HG02884 (cell line): ENCODE results near the gene ABCC6.
"Not testable (repeated sequence)": the region's sequence is repeated elsewhere in the genome, so short reads cannot be mapped to it uniquely, and the experiment has no call there.

Source experiments
- ATAC-seq: cut with Tn5 transposase; IDR thresholded peaks from one replicate; pipeline ENCODE4 v1.9.1; 2021; ENCODE audit warnings: mild to moderate bottlenecking, moderate library complexity; ENCODE audit not compliant: unreplicated experiment

The ABCC6 gene

GRCh38 chr16:16190966-16191365, 32.3 kb downstream of the ABCC6 start:
- ATAC-seq: not testable (repeated sequence)

GRCh38 chr16:16190546-16190945, 32.7 kb downstream of the ABCC6 start:
- ATAC-seq: no peak

GRCh38 chr16:16189842-16190241, 33.5 kb downstream of the ABCC6 start:
- ATAC-seq: no peak

DNA sequence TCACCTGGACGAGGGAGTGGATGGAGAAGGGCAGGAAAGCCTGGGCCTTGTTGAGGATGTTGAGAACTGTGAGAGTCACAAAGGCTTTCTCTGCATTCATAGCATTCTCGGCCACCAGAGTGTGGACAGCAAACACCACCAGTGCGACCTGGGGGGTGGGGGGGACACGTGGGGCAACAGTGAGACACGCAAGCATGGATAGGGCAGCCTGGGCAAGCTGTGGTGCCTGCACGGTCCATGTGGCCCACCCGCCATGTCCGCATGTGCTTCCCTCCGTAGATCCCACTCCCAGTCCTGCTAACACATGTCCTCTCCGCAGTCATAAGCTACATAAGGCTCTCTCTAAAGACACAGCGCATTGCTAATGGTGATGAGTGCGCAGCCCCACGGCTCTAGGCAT, 34.5 kb downstream of the ABCC6 start:
- ATAC-seq: no peak

GRCh38 chr16:16186820-16187219, 36.5 kb downstream of the ABCC6 start:
- no peak for ATAC-seq

DNA sequence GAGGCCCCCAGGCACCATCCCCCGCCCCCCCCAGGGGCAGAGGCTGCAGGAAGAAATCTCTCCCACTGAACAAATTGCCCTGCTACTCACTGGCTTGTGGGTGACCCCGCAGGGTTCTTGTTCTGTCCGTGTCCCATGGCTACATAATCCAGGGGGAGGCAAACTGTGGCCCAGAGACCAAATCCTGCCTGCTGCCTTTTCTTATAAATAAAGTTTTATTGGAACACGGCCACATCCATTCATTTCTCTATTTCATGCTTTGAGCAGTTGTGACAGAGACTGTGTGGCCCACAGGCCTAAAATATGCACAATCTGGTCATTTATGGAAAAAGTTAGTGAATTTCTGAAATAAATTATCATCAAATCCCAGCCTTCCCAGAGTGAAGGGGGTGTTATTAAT, 38.2 kb downstream of the ABCC6 start:
- ATAC-seq: no peak

DNA sequence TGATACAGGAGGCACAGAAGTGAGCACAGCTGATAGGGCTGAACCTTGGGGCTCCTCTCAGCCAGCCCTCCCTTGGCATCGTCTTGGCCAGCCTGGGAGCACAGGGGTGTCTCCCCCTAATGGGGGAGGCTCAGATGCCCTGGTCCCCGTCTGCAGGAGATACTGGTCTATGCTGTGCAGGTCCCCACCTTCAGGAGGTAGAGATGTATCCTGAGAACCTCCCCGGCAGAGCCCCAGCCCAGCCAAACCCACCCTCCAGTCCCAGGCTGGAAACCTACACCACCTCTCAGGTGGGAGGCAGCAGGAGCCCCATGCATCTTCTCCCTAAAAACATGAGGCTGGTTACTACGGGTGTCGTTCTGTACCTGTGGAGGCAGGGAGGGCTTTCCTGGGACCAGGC, 38.7 kb downstream of the ABCC6 start:
- ATAC-seq: no peak

DNA sequence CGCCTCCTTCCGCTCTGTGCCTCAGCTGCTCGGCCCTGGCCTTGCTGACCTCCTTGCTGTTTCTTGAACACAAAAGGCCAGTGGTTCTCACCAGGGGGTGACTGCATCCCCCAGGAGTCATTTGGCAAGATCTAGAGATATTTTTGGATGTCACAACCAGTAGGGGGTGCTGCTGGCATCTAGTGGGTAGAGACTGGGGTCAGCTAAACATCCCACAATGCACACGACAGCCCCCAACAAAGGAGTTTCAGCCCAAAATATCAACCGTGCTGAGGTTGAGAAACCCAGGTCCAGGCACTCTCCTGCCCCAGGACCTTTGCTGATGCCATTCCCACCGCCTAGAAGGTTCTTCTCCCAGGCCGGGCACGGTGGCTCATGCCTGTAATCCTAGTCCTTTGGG, 39.7 kb downstream of the ABCC6 start:
- ATAC-seq: no peak

DNA sequence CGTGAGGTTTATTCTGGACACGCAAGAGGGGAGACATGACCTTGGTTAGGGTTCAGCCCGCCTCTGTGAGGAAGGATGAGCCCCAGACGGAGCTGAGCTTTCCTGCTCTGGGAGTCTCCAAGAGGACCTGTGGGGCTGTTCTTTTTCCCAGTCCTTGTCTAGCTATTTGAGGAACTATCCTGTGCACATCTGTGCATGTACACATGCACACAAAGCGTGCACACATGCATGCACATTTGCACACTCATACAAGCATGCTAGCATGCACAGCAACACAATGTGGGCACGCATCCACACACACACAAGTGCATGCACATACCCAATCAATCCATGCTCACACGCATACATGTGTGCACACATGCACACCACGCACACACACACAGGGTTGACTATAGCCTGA, 40.4 kb downstream of the ABCC6 start:
- ATAC-seq: no peak

DNA sequence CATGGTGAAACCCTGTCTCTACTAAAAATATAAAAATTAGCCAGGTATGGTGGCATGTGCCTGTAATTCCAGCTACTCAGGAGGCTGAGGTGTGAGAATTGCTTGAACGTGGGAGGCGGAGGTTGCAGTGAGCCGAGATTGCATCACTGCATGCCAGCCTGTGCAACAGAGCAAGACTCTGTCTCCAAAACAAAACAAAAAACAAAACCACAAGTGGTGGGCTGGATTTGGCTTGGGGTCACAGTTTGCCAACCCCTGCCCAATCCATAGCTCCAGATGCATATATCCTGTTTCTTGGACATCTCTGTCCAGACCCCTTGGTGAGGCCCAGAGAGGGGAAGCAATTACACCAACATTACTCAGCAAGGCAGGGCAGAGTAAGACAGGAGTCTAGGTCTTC, 41.5 kb downstream of the ABCC6 start:
- ATAC-seq: not testable (repeated sequence)

DNA sequence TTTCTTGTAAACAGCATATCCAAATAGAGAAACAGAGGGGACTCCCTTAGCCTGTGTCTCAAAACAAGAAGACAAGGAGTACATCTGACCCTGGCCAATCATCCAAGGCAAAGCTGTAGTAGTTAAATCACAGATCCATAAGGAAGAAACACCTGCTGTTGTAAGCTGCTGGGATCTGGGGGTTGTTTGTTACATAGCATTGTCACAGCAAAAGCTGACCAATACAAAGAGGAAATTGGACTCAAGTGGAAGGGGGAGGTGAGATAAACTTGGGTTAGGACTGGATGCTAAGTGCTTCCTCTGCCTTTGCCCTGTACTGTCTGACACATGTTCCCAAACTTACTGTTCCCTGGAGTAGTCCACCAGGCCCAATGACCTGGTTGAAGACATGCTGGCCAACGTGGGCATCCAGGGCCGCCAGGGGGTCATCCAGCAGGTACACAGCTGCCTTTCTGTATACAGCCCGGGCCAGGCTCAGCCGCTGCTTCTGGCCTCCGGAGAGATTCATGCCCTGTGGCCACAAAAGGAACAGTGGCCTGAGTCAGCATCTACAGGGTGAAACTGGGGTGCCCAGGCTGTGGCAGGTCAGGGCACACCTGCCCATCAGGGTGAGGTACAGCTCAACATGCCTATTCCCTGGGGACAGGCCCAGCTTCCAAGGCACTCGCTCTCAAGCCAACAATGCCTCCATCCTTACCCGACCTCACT, 44.7 kb downstream of the ABCC6 start:
- ATAC-seq: no peak

DNA sequence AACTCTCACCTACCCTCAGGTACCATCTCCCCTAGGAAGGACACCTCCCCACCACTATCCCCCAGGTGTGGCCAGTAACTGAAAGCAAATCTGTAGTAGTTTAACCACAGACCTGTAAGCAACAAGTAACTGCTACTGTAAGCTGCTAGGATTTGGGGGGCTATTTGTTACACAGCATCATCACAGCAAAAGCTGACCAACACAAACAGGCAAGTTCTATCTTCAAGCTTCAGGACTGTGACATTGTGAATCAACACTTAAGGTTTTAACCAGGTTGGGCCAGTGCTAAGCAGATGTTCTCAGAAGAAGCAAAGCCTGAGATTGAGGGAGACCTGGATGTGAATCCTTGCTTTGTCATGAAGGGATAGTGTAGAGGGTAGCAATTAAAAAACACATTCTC, 47.0 kb downstream of the ABCC6 start:
- no peak for ATAC-seq

GRCh38 chr16:16175296-16175695, 48.0 kb downstream of the ABCC6 start:
- no peak for ATAC-seq

GRCh38 chr16:16172991-16173390, 50.3 kb downstream of the ABCC6 start:
- ATAC-seq: no peak

GRCh38 chr16:16171332-16171919, 51.9 kb downstream of the ABCC6 start:
- ATAC-seq: no peak

- ATAC-seq: no peak
Measured at GRCh38 chr16:16169615-16170014, 53.7 kb downstream of the ABCC6 start.

- ATAC-seq: no peak
Measured at GRCh38 chr16:16168431-16168830, 54.9 kb downstream of the ABCC6 start.

- no peak for ATAC-seq
Measured at GRCh38 chr16:16167927-16168326, 55.4 kb downstream of the ABCC6 start.

GRCh38 chr16:16166949-16167348, 56.3 kb downstream of the ABCC6 start:
- no peak for ATAC-seq

GRCh38 chr16:16166085-16166484, 57.2 kb downstream of the ABCC6 start:
- no peak for ATAC-seq

DNA sequence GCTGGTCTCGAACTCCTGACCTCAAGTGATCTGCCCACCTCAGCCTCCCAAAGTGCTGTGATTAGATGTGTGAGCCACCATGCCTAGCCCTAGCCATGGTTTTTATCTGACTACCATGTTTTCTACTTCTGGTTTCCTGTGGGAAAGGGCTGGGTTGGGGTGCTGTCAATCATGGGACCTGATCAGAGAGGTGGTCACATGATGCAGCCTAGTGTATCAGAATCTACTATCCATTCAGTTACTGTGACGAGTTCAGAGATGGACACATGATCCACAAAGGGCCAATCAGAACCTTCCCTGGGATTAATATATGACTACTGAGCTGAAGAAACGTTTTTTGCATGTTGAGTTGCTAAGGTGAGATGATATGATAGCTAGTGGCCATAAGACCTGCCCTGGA, 59.1 kb downstream of the ABCC6 start:
- no peak for ATAC-seq

DNA sequence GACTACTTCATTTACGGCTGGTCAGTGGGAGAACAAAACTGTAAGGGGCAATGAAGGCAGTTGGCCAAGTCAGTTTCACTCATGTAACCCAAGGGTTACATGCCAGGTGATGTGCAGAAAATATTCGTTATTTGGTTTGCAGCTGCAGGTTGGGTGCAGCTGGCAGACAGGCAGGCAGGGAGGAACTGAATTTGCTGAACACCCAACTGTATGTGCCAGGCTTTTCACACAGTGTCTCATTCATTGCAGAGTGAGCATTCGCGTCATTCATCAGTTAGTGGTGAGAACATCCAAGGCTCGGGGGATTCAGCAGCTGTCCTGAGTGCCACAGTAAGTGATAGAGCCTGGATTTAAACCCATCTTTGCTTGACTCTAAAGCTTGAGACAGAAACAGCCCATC, 59.7 kb downstream of the ABCC6 start:
- no peak for ATAC-seq

GRCh38 chr16:16163109-16163508, 60.2 kb downstream of the ABCC6 start:
- ATAC-seq: no peak
